ENCODE data around the gene LAMC3. TPM values are rescaled to one million over a fixed set of nuclear protein-coding genes. Genes with fewer than 3 reads are reported as not detected.

LAMC3 gene
- total RNA-seq, 1 donor from 2014 or later, result 0.20 TPM

GRCh38 chr9:131103535-131103934 is 94.6 kb downstream of the LAMC3 start:
- no peak for FAIRE-seq
- Mint-ChIP-seq H3K4me1 (ENCODE audit: low read depth, unreplicated experiment) (peaks cover 12% of the 10 kb centered on the region), H3K9me3 (ENCODE audit: unreplicated experiment) (peaks cover 3% of the 10 kb centered on the region), H3K4me3 (ENCODE audit: unreplicated experiment) (no peak overlapping the region), H3K27ac (ENCODE audit: unreplicated experiment) (no peak overlapping the region), H3K27me3 (ENCODE audit: low read depth, unreplicated experiment) (peaks cover 17% of the 10 kb centered on the region), H3K36me3 (ENCODE audit: low read depth, unreplicated experiment) (no peaks in the 10 kb centered on the region)
- H3K4me2 ChIP-seq (ENCODE audit: low read length), result no peak overlapping the region
- no peak overlapping the region for H3K9ac ChIP-seq (ENCODE audit: low read length)
- H2AFZ ChIP-seq (ENCODE audit: low read depth, low read length), result no peak overlapping the region
- no peak for DNase-seq (ENCODE audit: low read depth)
- no peaks in the 10 kb centered on the region for H3K9me3 ChIP-seq (ENCODE audit: insufficient read depth, low read depth, low read length)
- no peak overlapping the region for H3K27ac ChIP-seq (ENCODE audit: low read depth, low read length)
- no peaks in the 10 kb centered on the region for H3K79me2 ChIP-seq (ENCODE audit: insufficient read depth, low read length)
- peaks cover 4% of the 10 kb centered on the region for H3K4me1 ChIP-seq (ENCODE audit: insufficient read depth, low read length)
- no peak for TF ChIP-seq CTCF (IDR thresholded peaks at IDR 0.05; ENCODE audit: insufficient read depth, low read depth, low read length)
- TF ChIP-seq EZH2 (IDR thresholded peaks at IDR 0.05; ENCODE audit: insufficient read depth, low read length), result no peak
- H3K4me3 ChIP-seq (ENCODE audit: insufficient read depth, low read depth, low read length), result no peak overlapping the region
- no peaks in the 10 kb centered on the region for H3K27me3 ChIP-seq (ENCODE audit: insufficient read depth, low read length)
- no peaks in the 10 kb centered on the region for H3K36me3 ChIP-seq (ENCODE audit: insufficient read depth, low read length)
- H4K20me1 ChIP-seq (ENCODE audit: insufficient read depth, low read length), result no peaks in the 10 kb centered on the region

GRCh38 chr9:131104016-131104740 is 95.2 kb downstream of the LAMC3 start:
- Histone ChIP-seq H3K4me1 (ENCODE audit: insufficient read depth, low read length) (peaks cover 4% of the 10 kb centered on the region), H3K9me3 (ENCODE audit: insufficient read depth, low read depth, low read length) (no peaks in the 10 kb centered on the region), H3K4me2 (ENCODE audit: low read length) (no peak overlapping the region), H2AFZ (ENCODE audit: low read depth, low read length) (no peak overlapping the region), H4K20me1 (ENCODE audit: insufficient read depth, low read length) (no peaks in the 10 kb centered on the region), H3K27ac (ENCODE audit: low read depth, low read length) (no peak overlapping the region), H3K27me3 (ENCODE audit: insufficient read depth, low read length) (no peaks in the 10 kb centered on the region), H3K36me3 (ENCODE audit: insufficient read depth, low read length) (no peaks in the 10 kb centered on the region), H3K9ac (ENCODE audit: low read length) (no peak overlapping the region), H3K4me3 (ENCODE audit: insufficient read depth, low read depth, low read length) (no peak overlapping the region), H3K79me2 (ENCODE audit: insufficient read depth, low read length) (no peaks in the 10 kb centered on the region)
- TF ChIP-seq EZH2 (IDR thresholded peaks at IDR 0.05; ENCODE audit: insufficient read depth, low read length), result no peak
- no peak for TF ChIP-seq CTCF (IDR thresholded peaks at IDR 0.05; ENCODE audit: insufficient read depth, low read depth, low read length)
- H3K4me3 Mint-ChIP-seq (ENCODE audit: unreplicated experiment), result no peak overlapping the region
- no peak for FAIRE-seq
- H3K27ac Mint-ChIP-seq (ENCODE audit: unreplicated experiment), result no peak overlapping the region
- peaks cover 8% of the 10 kb centered on the region for H3K4me1 Mint-ChIP-seq (ENCODE audit: low read depth, unreplicated experiment)
- peaks cover 3% of the 10 kb centered on the region for H3K9me3 Mint-ChIP-seq (ENCODE audit: unreplicated experiment)
- H3K36me3 Mint-ChIP-seq (ENCODE audit: low read depth, unreplicated experiment), result no peaks in the 10 kb centered on the region
- peaks cover 13% of the 10 kb centered on the region for H3K27me3 Mint-ChIP-seq (ENCODE audit: low read depth, unreplicated experiment)
- no peak for DNase-seq (ENCODE audit: low read depth)

GRCh38 chr9:131105952-131106351 is 97.0 kb downstream of the LAMC3 start:
- Histone ChIP-seq H3K27ac (ENCODE audit: low read depth, low read length) (no peak overlapping the region), H3K79me2 (ENCODE audit: insufficient read depth, low read length) (no peaks in the 10 kb centered on the region), H3K4me1 (ENCODE audit: insufficient read depth, low read length) (peaks cover 4% of the 10 kb centered on the region), H3K9me3 (ENCODE audit: insufficient read depth, low read depth, low read length) (no peaks in the 10 kb centered on the region), H3K4me3 (ENCODE audit: insufficient read depth, low read depth, low read length) (no peak overlapping the region), H3K9ac (ENCODE audit: low read length) (no peak overlapping the region), H4K20me1 (ENCODE audit: insufficient read depth, low read length) (no peaks in the 10 kb centered on the region), H3K36me3 (ENCODE audit: insufficient read depth, low read length) (no peaks in the 10 kb centered on the region), H2AFZ (ENCODE audit: low read depth, low read length) (no peak overlapping the region), H3K27me3 (ENCODE audit: insufficient read depth, low read length) (no peaks in the 10 kb centered on the region), H3K4me2 (ENCODE audit: low read length) (no peak overlapping the region)
- Mint-ChIP-seq H3K4me1 (ENCODE audit: low read depth, unreplicated experiment) (peaks cover 3% of the 10 kb centered on the region), H3K27me3 (ENCODE audit: low read depth, unreplicated experiment) (peaks cover 12% of the 10 kb centered on the region), H3K4me3 (ENCODE audit: unreplicated experiment) (no peak overlapping the region), H3K9me3 (ENCODE audit: unreplicated experiment) (peaks cover 3% of the 10 kb centered on the region), H3K27ac (ENCODE audit: unreplicated experiment) (no peak overlapping the region), H3K36me3 (ENCODE audit: low read depth, unreplicated experiment) (no peaks in the 10 kb centered on the region)
- no peak for FAIRE-seq
- DNase-seq (ENCODE audit: low read depth), result no peak
- TF ChIP-seq EZH2 (IDR thresholded peaks at IDR 0.05; ENCODE audit: insufficient read depth, low read length) (no peak), CTCF (IDR thresholded peaks at IDR 0.05; ENCODE audit: insufficient read depth, low read depth, low read length) (no peak)

All from astrocyte (in vitro differentiated cells and primary cell).